Type B pancreatic cell (in vitro differentiated cells): Measurements from ENCODE around the gene MT1M. TPM values are rescaled to one million over a fixed set of nuclear protein-coding genes. Genes with fewer than 3 reads are reported as not detected.
"Not testable (repeated sequence)": the region's sequence is repeated elsewhere in the genome, so short reads cannot be mapped to it uniquely, and the experiment has no call there.

Experiments used
- DNase-seq: peaks from one replicate; pipeline ENCODE4 v3.0.0; 2021; ENCODE audit warnings: mixed read lengths; ENCODE audit not compliant: unreplicated experiment; ENCODE audit errors: extremely low spot score
- H3K27ac Mint-ChIP-seq: 2 replicates; pipeline ENCODE4 v1.8.0; 2021; ENCODE audit warnings: mild to moderate bottlenecking, mixed read lengths
- H3K27me3 Mint-ChIP-seq: 2 replicates; pipeline ENCODE4 v1.8.0; 2021; ENCODE audit warnings: mixed read lengths
- H3K36me3 Mint-ChIP-seq: 2 replicates; pipeline ENCODE4 v1.8.0; 2021; ENCODE audit warnings: mixed read lengths
- H3K4me1 Mint-ChIP-seq: one replicate; pipeline ENCODE4 v1.8.0; 2021; ENCODE audit warnings: mixed read lengths; ENCODE audit not compliant: unreplicated experiment
- H3K4me3 Mint-ChIP-seq: 2 replicates; pipeline ENCODE4 v1.8.0; 2021; ENCODE audit warnings: mild to moderate bottlenecking, mixed read lengths
- H3K9me3 Mint-ChIP-seq: 2 replicates; pipeline ENCODE4 v1.8.0; 2021; ENCODE audit warnings: mixed read lengths
- long read RNA-seq: library from polyadenylated mRNA; unstranded; transcript quantifications from one replicate; pipeline ENCODE4 v2.0.0, GENCODE V29; 2020
- total RNA-seq: library from RNA; stranded (reverse); gene quantifications from 2 replicates; pipeline ENCODE4 v1.2.1, GENCODE V29; 2021; ENCODE audit warnings: low replicate concordance
- TF ChIP-seq, protein P1 (sequence below): fragments of 200-600 bp; sonication (generic); conservative IDR thresholded peaks from 2 replicates; pipeline ENCODE4 v1.5.0; 2021; ENCODE audit warnings: antibody characterized with exemption, mild to moderate bottlenecking

The MT1M gene
- not detected in 2 replicates for total RNA-seq
- long read RNA-seq: 0 reads

- Mint-ChIP-seq H3K4me3 (peak within 1 kb of the TSS; percentile 85), H3K36me3 (no peaks in the 10 kb centered on the region), H3K27ac (no peak within 1 kb of the TSS), H3K27me3 (peaks cover 88% of the 10 kb centered on the region), H3K4me1 (peaks cover 7% of the 10 kb centered on the region), H3K9me3 (no peaks in the 10 kb centered on the region)
- DNase-seq: no peak
- TF ChIP-seq, protein P1, sequence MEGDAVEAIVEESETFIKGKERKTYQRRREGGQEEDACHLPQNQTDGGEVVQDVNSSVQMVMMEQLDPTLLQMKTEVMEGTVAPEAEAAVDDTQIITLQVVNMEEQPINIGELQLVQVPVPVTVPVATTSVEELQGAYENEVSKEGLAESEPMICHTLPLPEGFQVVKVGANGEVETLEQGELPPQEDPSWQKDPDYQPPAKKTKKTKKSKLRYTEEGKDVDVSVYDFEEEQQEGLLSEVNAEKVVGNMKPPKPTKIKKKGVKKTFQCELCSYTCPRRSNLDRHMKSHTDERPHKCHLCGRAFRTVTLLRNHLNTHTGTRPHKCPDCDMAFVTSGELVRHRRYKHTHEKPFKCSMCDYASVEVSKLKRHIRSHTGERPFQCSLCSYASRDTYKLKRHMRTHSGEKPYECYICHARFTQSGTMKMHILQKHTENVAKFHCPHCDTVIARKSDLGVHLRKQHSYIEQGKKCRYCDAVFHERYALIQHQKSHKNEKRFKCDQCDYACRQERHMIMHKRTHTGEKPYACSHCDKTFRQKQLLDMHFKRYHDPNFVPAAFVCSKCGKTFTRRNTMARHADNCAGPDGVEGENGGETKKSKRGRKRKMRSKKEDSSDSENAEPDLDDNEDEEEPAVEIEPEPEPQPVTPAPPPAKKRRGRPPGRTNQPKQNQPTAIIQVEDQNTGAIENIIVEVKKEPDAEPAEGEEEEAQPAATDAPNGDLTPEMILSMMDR: no peak
These were observed at the start of gene MT1M for GRCh38 chr16:56632156-56632847. TSS of gene MT1M (plus strand) at chr16:56632659. CDS start at chr16:56632732, 73 bp downstream.

- not testable (repeated sequence) for H3K27ac Mint-ChIP-seq, H3K4me1 Mint-ChIP-seq, DNase-seq, H3K9me3 Mint-ChIP-seq, H3K4me3 Mint-ChIP-seq, H3K36me3 Mint-ChIP-seq
- peaks cover 71% of the 10 kb centered on the region for H3K27me3 Mint-ChIP-seq
These were observed 49.5 kb upstream of the MT1M start for GRCh38 chr16:56582911-56583310.

- DNase-seq: no peak
- no peaks in the 10 kb centered on the region for H3K9me3 Mint-ChIP-seq
- no peak overlapping the region for H3K27ac Mint-ChIP-seq
- TF ChIP-seq, protein P1: no peak
- H3K36me3 Mint-ChIP-seq: no peaks in the 10 kb centered on the region
- peaks cover 5% of the 10 kb centered on the region for H3K4me1 Mint-ChIP-seq
- no peak overlapping the region for H3K4me3 Mint-ChIP-seq
- peaks cover 78% of the 10 kb centered on the region for H3K27me3 Mint-ChIP-seq
These were observed 48.9 kb upstream of the MT1M start for GRCh38 chr16:56583351-56584168.

DNA sequence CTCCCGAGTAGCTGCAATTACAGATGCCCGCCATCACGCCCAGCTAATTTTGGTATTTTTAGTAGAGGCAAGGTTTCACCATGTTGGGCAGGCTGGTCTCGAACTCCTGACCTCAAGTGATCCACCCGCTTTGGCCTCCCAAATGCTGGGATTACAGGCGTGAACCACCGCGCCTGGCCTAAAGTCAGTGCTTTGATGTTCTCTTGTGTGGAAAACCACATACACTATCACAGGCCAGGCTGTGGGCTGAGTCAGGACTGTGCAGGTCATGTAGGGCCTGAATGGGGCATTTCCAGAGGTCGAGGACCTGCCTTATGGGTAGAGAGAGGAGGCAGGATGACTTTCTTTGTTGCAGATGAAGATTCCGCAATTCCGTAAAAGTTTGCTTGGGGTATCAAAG, 48.2 kb upstream of the MT1M start:
- no peak for DNase-seq
- no peaks in the 10 kb centered on the region for H3K36me3 Mint-ChIP-seq
- H3K4me3 Mint-ChIP-seq: no peak overlapping the region
- no peak overlapping the region for H3K27ac Mint-ChIP-seq
- peaks cover 5% of the 10 kb centered on the region for H3K4me1 Mint-ChIP-seq
- TF ChIP-seq, protein P1: no peak
- H3K9me3 Mint-ChIP-seq: no peaks in the 10 kb centered on the region
- peaks cover 84% of the 10 kb centered on the region for H3K27me3 Mint-ChIP-seq

DNA sequence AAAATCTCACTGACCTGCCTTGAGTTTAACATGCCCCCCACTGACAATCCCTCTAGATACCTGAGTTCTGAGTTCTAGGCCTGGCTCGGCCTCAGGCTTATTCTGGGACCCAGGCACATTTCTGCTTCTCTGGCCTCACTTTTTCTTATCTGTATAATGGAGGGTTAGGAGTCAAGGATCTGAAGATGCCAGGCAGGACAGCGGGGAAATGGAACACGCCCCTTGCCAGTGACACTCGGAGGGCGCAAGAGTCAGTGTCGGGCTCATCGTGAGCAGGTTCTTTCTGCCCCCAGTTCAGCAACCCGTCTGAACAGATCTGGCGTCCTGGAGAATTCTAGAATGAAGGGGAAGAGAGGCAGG, 43.7 kb upstream of the MT1M start:
- peaks cover under 1% of the 10 kb centered on the region for H3K4me1 Mint-ChIP-seq
- no peaks in the 10 kb centered on the region for H3K36me3 Mint-ChIP-seq
- TF ChIP-seq, protein P1: no peak
- peaks cover 96% of the 10 kb centered on the region for H3K27me3 Mint-ChIP-seq
- peak overlapping the region; percentile 80 for H3K4me3 Mint-ChIP-seq
- H3K9me3 Mint-ChIP-seq: no peaks in the 10 kb centered on the region
- H3K27ac Mint-ChIP-seq: no peak overlapping the region
- no peak for DNase-seq
